Measurements from ENCODE around the gene KRTAP1-3.

DNA sequence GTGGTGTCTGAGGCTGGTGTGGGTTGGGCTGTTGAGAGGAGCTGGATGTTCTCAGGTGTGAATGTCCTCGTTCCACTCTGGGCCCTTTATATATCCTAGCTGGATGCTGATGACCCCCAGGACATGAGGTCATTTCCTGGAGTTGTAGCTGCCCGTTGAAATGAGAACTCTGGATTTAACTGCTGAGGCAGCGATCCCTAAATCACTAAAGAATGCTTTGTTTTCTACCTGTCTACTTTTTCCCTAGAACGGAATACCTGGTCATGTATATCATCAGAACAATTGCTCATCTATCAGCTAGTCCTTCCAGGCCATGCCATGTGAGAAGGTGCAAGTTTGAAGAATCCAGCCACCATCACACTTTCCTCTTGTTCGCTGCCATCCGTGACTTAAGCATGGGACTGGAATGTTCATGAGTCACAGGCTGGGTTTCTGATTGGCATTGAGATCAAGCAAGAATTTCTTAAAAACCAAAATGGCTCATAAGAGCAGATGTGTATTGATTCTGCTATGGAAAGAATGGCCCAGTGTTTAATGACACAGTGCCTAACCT, 25.5 kb upstream of the KRTAP1-3 start, which contains the start of gene KRTAP2-3:
- no peak for TF ChIP-seq POLR2A (IDR thresholded peaks at IDR 0.05; ENCODE audit: low read length)
- TF ChIP-seq GATA1 (IDR thresholded peaks at IDR 0.05; ENCODE audit: low read depth, low read length), result no peak

Data from erythroblast (primary cell).